Measurements from ENCODE around the gene JAK2.

The JAK2 gene

GRCh38 chr9:4984171-4984620, 876 bp upstream of the JAK2 start:
- Histone ChIP-seq H3K27ac (replicated peaks) (peak overlapping the region; percentile 91), H3K4me3 (replicated peaks; ENCODE audit: insufficient read depth, low read length) (peak overlapping the region; percentile 63), H3K27me3 (ENCODE audit: insufficient read depth, poor library complexity, severe bottlenecking) (no peaks in the 10 kb centered on the region)
- TF ChIP-seq POLR2AphosphoS5 (IDR thresholded peaks at IDR 0.05; ENCODE audit: low read depth) (no peak), REST (IDR thresholded peaks at IDR 0.05; ENCODE audit: insufficient replicate concordance, low read depth) (no peak), GABPA (IDR thresholded peaks at IDR 0.05; ENCODE audit: low read depth) (no peak), SPI1 (IDR thresholded peaks at IDR 0.05; ENCODE audit: borderline replicate concordance, low read depth) (no peak)
- DNase-seq (ENCODE audit: low read depth in 1 of 2, low spot score in 1 of 2): no peak

- Histone ChIP-seq H3K27me3 (ENCODE audit: insufficient read depth, poor library complexity, severe bottlenecking) (no peaks in the 10 kb centered on the region), H3K4me3 (replicated peaks; ENCODE audit: insufficient read depth, low read length) (peak overlapping the region; percentile 63), H3K27ac (replicated peaks) (peak overlapping the region; percentile 91)
- DNase-seq (ENCODE audit: low read depth in 1 of 2, low spot score in 1 of 2): peak in 1 of 2 experiments; percentile 68
- TF ChIP-seq POLR2AphosphoS5 (IDR thresholded peaks at IDR 0.05; ENCODE audit: low read depth) (no peak), CTCF (IDR thresholded peaks at IDR 0.05; ENCODE audit: insufficient read depth, low read length) (no peak), GABPA (IDR thresholded peaks at IDR 0.05; ENCODE audit: low read depth) (no peak), SPI1 (IDR thresholded peaks at IDR 0.05; ENCODE audit: borderline replicate concordance, low read depth) (no peak)
These were observed 554 bp downstream of the JAK2 start for GRCh38 chr9:4985386-4986266.

- Histone ChIP-seq H3K4me3 (replicated peaks; ENCODE audit: insufficient read depth, low read length) (peak overlapping the region; percentile 63), H3K27me3 (ENCODE audit: insufficient read depth, poor library complexity, severe bottlenecking) (no peaks in the 10 kb centered on the region), H3K27ac (replicated peaks) (peak overlapping the region; percentile 91)
- no peak for DNase-seq (ENCODE audit: low read depth in 1 of 2, low spot score in 1 of 2)
- no peak for TF ChIP-seq GABPA (IDR thresholded peaks at IDR 0.05; ENCODE audit: low read depth)
- TF ChIP-seq POLR2AphosphoS5 (IDR thresholded peaks at IDR 0.05; ENCODE audit: low read depth): no peak
- no peak for TF ChIP-seq REST (IDR thresholded peaks at IDR 0.05; ENCODE audit: insufficient replicate concordance, low read depth)
- no peak for TF ChIP-seq SPI1 (IDR thresholded peaks at IDR 0.05; ENCODE audit: borderline replicate concordance, low read depth)
- no peak for TF ChIP-seq CTCF (IDR thresholded peaks at IDR 0.05; ENCODE audit: insufficient read depth, low read length)
These were observed 1.2 kb downstream of the JAK2 start for GRCh38 chr9:4986296-4986695.

GRCh38 chr9:4986783-4987182, 1.7 kb downstream of the JAK2 start:
- H3K27me3 ChIP-seq (ENCODE audit: insufficient read depth, poor library complexity, severe bottlenecking): no peaks in the 10 kb centered on the region
- no peak for TF ChIP-seq GABPA (IDR thresholded peaks at IDR 0.05; ENCODE audit: low read depth)
- no peak for TF ChIP-seq CTCF (IDR thresholded peaks at IDR 0.05; ENCODE audit: insufficient read depth, low read length)
- no peak for TF ChIP-seq REST (IDR thresholded peaks at IDR 0.05; ENCODE audit: insufficient replicate concordance, low read depth)
- TF ChIP-seq SPI1 (IDR thresholded peaks at IDR 0.05; ENCODE audit: borderline replicate concordance, low read depth): no peak
- TF ChIP-seq POLR2AphosphoS5 (IDR thresholded peaks at IDR 0.05; ENCODE audit: low read depth): no peak
- DNase-seq (ENCODE audit: low read depth in 1 of 2, low spot score in 1 of 2): no peak
- peak overlapping the region; percentile 63 for H3K4me3 ChIP-seq (replicated peaks; ENCODE audit: insufficient read depth, low read length)
- peak overlapping the region; percentile 91; the same call in 1 of the 2 replicates for H3K27ac ChIP-seq (replicated peaks)
